ENCODE data around the gene IMP3.

IMP3 gene

GRCh38 chr15:75616766-75617165 lies 23.3 kb downstream of the IMP3 start:
- Histone ChIP-seq H3K9me3 (no peaks in the 10 kb centered on the region), H3K4me1 (no peaks in the 10 kb centered on the region), H3K4me3 (ENCODE audit: low read depth, low read length) (no peak overlapping the region), H3K27me3 (no peaks in the 10 kb centered on the region), H3K36me3 (peaks cover 28% of the 10 kb centered on the region)
- TF ChIP-seq CTCF (IDR thresholded peaks at IDR 0.05; ENCODE audit: low read depth, low read length) = no peak
- DNase-seq = no peak

- no peak for DNase-seq
- H3K4me1 ChIP-seq = no peaks in the 10 kb centered on the region
- H3K36me3 ChIP-seq = peaks cover 29% of the 10 kb centered on the region
Observed at GRCh38 chr15:75606711-75607699, 33.0 kb downstream of the IMP3 start.

GRCh38 chr15:75606026-75606425 lies 34.0 kb downstream of the IMP3 start:
- peaks cover 29% of the 10 kb centered on the region for H3K36me3 ChIP-seq
- H3K27me3 ChIP-seq = no peaks in the 10 kb centered on the region
- DNase-seq = no peak
- H3K4me3 ChIP-seq (ENCODE audit: low read depth, low read length) = no peak overlapping the region
- no peak for TF ChIP-seq CTCF (IDR thresholded peaks at IDR 0.05; ENCODE audit: low read depth, low read length)
- H3K9me3 ChIP-seq = no peaks in the 10 kb centered on the region
- H3K4me1 ChIP-seq = no peaks in the 10 kb centered on the region

More at GRCh38 chr15:75606711-75607699, 33.0 kb downstream of the IMP3 start:
- Histone ChIP-seq H3K9me3 (no peaks in the 10 kb centered on the region), H3K27me3 (no peaks in the 10 kb centered on the region), H3K4me3 (ENCODE audit: low read depth, low read length) (no peak overlapping the region)
- TF ChIP-seq CTCF (IDR thresholded peaks at IDR 0.05; ENCODE audit: low read depth, low read length) = no peak

GRCh38 chr15:75599401-75599800 lies 40.6 kb downstream of the IMP3 start:
- H3K4me3 ChIP-seq (ENCODE audit: low read depth, low read length) = no peak overlapping the region
- peaks cover 10% of the 10 kb centered on the region for H3K36me3 ChIP-seq
- no peaks in the 10 kb centered on the region for H3K9me3 ChIP-seq

GRCh38 chr15:75598361-75598760 lies 41.7 kb downstream of the IMP3 start:
- Histone ChIP-seq H3K4me1 (no peaks in the 10 kb centered on the region), H3K36me3 (peaks cover 10% of the 10 kb centered on the region), H3K27me3 (no peaks in the 10 kb centered on the region), H3K9me3 (no peaks in the 10 kb centered on the region), H3K4me3 (ENCODE audit: low read depth, low read length) (no peak overlapping the region)
- no peak for DNase-seq
- no peak for TF ChIP-seq CTCF (IDR thresholded peaks at IDR 0.05; ENCODE audit: low read depth, low read length)

More at GRCh38 chr15:75599401-75599800, 40.6 kb downstream of the IMP3 start:
- Histone ChIP-seq H3K27me3 (no peaks in the 10 kb centered on the region), H3K4me1 (no peaks in the 10 kb centered on the region)
- no peak for DNase-seq
- no peak for TF ChIP-seq CTCF (IDR thresholded peaks at IDR 0.05; ENCODE audit: low read depth, low read length)
